ENCODE measurements around the gene EPHB1. TPM values are rescaled to one million over a fixed set of nuclear protein-coding genes. Genes with fewer than 3 reads are reported as not detected.

EPHB1 gene
- polyA plus RNA-seq, 6 donors from 2014 or later, result not detected

- H3K4me1 Mint-ChIP-seq, result peaks cover 0 to 10% (median 0%) of the 10 kb centered on the region in 3 donors
- peaks cover 6 to 19% (median 13%) of the 10 kb centered on the region in 7 donors for H3K9me3 Mint-ChIP-seq
- peak overlapping the region in 1 of 6 donors; percentile 13 for H3K27ac Mint-ChIP-seq
- no peak for DNase-seq
- H3K36me3 Mint-ChIP-seq, result no peaks in the 10 kb centered on the region
- no peak for ATAC-seq (ENCODE audit: low read depth in 2 of 2)
- H3K4me3 Mint-ChIP-seq, result no peak overlapping the region
- peaks cover 0 to 8% (median 4%) of the 10 kb centered on the region in 3 donors for H3K27me3 Mint-ChIP-seq
Measured at GRCh38 chr3:134928819-134929218, 133.8 kb downstream of the EPHB1 start.

- no peak for DNase-seq
- Mint-ChIP-seq H3K27ac (no peak overlapping the region), H3K36me3 (no peaks in the 10 kb centered on the region), H3K4me1 (peaks cover 0 to 10% (median 0%) of the 10 kb centered on the region in 3 donors), H3K4me3 (no peak overlapping the region), H3K9me3 (peaks cover 0 to 9% (median 4%) of the 10 kb centered on the region in 7 donors), H3K27me3 (peaks cover 0 to 8% (median 4%) of the 10 kb centered on the region in 3 donors)
- no peak for ATAC-seq (ENCODE audit: low read depth in 2 of 2)
Measured at GRCh38 chr3:134929976-134930375, 134.9 kb downstream of the EPHB1 start.

DNA sequence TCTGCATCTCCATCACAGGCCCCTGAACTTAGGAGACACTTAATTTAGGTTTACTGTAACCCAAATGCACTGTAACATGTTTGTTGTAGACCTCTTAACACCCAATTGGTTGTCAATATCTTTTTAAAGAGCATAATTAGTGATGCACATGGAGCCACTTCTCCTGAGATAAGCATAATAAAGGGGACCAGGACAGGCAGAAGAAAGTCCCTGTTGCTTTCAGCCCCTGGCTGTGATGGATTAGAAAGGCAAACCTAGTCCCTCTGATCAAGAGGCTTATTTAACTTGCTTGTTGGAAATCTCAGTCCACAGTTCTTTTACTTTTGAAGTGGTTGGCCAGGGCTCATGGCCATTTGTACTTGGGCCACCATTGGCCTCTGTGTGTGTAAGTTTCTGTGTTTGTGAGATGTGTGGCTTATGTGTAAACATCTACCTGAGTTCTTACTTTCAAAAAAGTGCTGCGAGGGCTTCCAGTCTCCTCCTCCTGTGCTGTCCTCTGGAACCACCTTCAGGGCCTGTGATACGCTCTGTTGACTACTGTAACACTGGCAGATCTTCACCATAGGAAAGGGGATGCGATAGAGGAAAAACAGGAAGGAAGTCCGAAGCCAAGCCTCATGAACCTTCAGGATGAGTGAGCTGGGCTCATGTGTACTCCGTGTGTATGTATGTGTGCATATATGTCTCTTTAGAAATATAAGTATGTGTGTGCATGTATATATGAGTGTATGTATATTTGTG, 136.2 kb downstream of the EPHB1 start:
- ATAC-seq (ENCODE audit: low read depth in 2 of 2) (no peak), DNase-seq (no peak)
- peaks cover 0 to 10% (median 0%) of the 10 kb centered on the region in 3 donors for H3K4me1 Mint-ChIP-seq
- no peak overlapping the region for H3K27ac Mint-ChIP-seq
- H3K9me3 Mint-ChIP-seq, result peaks cover 0 to 4% (median 0%) of the 10 kb centered on the region in 7 donors
- no peak overlapping the region for H3K4me3 Mint-ChIP-seq
- no peaks in the 10 kb centered on the region for H3K36me3 Mint-ChIP-seq
- peaks cover 0 to 8% (median 3%) of the 10 kb centered on the region in 3 donors for H3K27me3 Mint-ChIP-seq

DNA sequence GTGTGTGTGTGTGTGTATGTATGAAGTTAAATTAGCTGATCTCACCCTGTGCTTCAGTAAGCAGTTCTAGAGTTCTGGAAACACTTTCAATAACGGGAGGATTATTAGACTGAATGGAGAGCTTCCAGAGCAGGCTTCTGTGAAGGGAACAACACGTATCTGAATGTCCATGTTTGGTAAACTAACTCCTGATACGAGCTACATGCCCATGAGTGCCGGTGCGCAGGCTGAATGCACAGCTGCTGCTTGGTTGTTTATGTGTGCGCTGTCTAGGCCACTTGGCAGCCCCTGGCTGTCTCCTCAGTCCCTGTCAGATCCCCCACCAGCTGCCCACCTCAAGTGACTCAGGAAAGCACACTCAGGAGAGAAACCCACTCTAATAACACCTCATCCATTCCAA, 137.0 kb downstream of the EPHB1 start:
- peaks cover 0 to 2% (median 0%) of the 10 kb centered on the region in 7 donors for H3K9me3 Mint-ChIP-seq
- no peak overlapping the region for H3K4me3 Mint-ChIP-seq
- no peak overlapping the region for H3K27ac Mint-ChIP-seq
- peaks cover 0 to 8% (median 0%) of the 10 kb centered on the region in 3 donors for H3K27me3 Mint-ChIP-seq
- H3K4me1 Mint-ChIP-seq, result peaks cover 0 to 10% (median 0%) of the 10 kb centered on the region in 3 donors
- ATAC-seq (ENCODE audit: low read depth in 2 of 2) (no peak), DNase-seq (no peak)
- H3K36me3 Mint-ChIP-seq, result no peaks in the 10 kb centered on the region

DNA sequence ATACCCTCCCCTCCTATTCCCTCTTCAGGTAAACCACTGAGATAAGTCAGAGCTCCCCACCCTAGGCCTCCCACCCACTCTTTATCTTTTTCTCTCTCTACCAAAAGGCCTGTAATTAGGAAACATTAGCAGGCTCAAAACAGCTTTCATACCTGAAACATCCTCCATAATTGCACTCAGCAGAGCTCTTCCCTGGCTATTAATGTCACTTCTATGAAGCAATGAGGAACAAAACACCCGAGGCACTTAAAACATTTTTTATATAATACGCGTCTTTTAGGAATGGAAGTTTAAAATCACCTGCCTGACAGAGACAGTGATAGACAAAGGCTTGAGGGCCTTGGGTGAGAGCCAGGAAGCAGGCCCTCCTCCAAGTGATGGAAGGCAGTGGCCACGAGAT, 138.9 kb downstream of the EPHB1 start:
- H3K4me3 Mint-ChIP-seq, result no peak overlapping the region
- no peaks in the 10 kb centered on the region for H3K9me3 Mint-ChIP-seq
- no peaks in the 10 kb centered on the region for H3K36me3 Mint-ChIP-seq
- no peak for DNase-seq
- ATAC-seq (ENCODE audit: low read depth in 2 of 2), result no peak
- peaks cover 0 to 2% (median 0%) of the 10 kb centered on the region in 3 donors for H3K27me3 Mint-ChIP-seq
- H3K4me1 Mint-ChIP-seq, result peaks cover 0 to 10% (median 0%) of the 10 kb centered on the region in 3 donors
- H3K27ac Mint-ChIP-seq, result no peak overlapping the region

GRCh38 chr3:134934933-134935332, 139.9 kb downstream of the EPHB1 start:
- no peaks in the 10 kb centered on the region for H3K9me3 Mint-ChIP-seq

DNA sequence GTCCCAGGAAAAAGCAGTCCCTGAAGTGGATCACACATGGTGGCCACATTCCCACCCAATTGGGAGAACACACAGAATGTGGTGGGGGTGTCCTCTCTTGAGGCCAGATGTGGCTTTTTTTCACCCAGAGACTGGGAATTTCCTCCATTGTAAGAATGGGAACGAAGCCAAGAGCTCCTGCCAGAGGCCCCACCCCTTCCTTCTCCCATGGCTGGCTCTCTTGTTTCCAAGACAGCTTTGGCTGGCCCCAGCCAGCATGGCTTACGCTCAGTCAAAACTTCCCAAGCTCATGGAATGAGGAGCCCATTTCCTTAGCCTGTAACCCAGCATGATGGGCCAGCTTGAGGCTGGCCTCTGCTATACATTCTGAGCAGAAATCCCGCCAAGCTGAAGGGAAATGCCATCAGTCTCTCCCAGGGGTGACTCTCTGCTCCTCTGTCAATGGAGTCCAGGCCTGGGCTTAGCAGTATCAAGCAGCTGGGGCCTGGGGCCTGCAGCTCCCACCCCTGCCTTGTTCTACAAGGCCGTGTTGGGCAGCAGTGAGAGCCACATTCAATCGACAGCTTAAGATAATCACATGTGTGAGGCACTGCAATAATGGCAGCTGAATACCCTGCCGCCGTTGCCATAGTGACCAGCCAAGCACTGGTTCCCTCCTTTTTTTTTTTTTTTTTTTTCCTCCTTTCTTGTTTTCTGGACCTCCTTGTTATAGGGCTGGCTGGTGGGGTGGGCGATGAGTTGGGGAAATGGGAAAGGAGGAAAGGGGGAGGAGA, 142.4 kb downstream of the EPHB1 start:
- peaks cover 0 to 5% (median 0%) of the 10 kb centered on the region in 7 donors for H3K9me3 Mint-ChIP-seq
- no peak for DNase-seq
- H3K36me3 Mint-ChIP-seq, result no peaks in the 10 kb centered on the region
- no peak overlapping the region for H3K27ac Mint-ChIP-seq
- H3K4me1 Mint-ChIP-seq, result no peaks in the 10 kb centered on the region
- H3K4me3 Mint-ChIP-seq, result no peak overlapping the region
- H3K27me3 Mint-ChIP-seq, result peaks cover 0 to 6% (median 5%) of the 10 kb centered on the region in 3 donors
- ATAC-seq (ENCODE audit: low read depth in 2 of 2), result no peak

More at GRCh38 chr3:134934933-134935332, 139.9 kb downstream of the EPHB1 start:
- DNase-seq, result no peak
- no peak for ATAC-seq (ENCODE audit: low read depth in 2 of 2)
- H3K4me3 Mint-ChIP-seq, result no peak overlapping the region
- peaks cover 0 to 10% (median 0%) of the 10 kb centered on the region in 3 donors for H3K4me1 Mint-ChIP-seq
- no peaks in the 10 kb centered on the region for H3K27me3 Mint-ChIP-seq
- no peak overlapping the region for H3K27ac Mint-ChIP-seq
- H3K36me3 Mint-ChIP-seq, result no peaks in the 10 kb centered on the region

- DNase-seq, result no peak
- H3K27me3 Mint-ChIP-seq, result peaks cover 0 to 8% (median 5%) of the 10 kb centered on the region in 3 donors
- H3K4me3 Mint-ChIP-seq, result no peak overlapping the region
- no peak overlapping the region for H3K27ac Mint-ChIP-seq
- H3K36me3 Mint-ChIP-seq, result no peaks in the 10 kb centered on the region
- no peaks in the 10 kb centered on the region for H3K4me1 Mint-ChIP-seq
- H3K9me3 Mint-ChIP-seq, result peaks cover 0 to 5% (median 0%) of the 10 kb centered on the region in 7 donors
- ATAC-seq (ENCODE audit: low read depth in 2 of 2), result no peak
Measured at GRCh38 chr3:134938029-134938525, 143.0 kb downstream of the EPHB1 start.

GRCh38 chr3:134939978-134940377, 144.9 kb downstream of the EPHB1 start:
- DNase-seq (no peak), ATAC-seq (ENCODE audit: low read depth in 2 of 2) (no peak)
- Mint-ChIP-seq H3K4me3 (no peak overlapping the region), H3K36me3 (no peaks in the 10 kb centered on the region), H3K27ac (no peak overlapping the region), H3K9me3 (peaks cover 0 to 5% (median 0%) of the 10 kb centered on the region in 7 donors), H3K4me1 (no peaks in the 10 kb centered on the region), H3K27me3 (peaks cover 0 to 8% (median 5%) of the 10 kb centered on the region in 3 donors)

DNA sequence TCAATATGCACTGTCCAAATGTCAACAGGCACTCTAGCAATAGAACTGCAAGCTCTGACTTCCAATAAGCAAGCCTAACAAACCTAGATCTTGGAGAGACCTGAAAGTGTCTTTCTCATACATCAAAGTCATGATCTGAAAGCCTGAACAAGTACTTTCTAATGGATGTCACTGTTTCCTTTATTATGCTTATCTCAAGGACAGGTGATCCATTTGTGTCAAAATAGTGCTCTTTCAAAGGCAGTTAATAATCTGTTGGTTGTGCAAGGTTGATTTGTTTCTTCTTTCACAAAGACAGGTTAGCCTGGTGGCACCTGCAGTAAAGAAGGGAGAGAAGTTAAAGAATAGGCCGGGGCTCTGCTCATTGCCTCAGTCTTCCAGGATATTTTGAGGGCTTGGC, 146.8 kb downstream of the EPHB1 start:
- no peak overlapping the region for H3K4me3 Mint-ChIP-seq
- no peak overlapping the region for H3K27ac Mint-ChIP-seq
- H3K9me3 Mint-ChIP-seq, result peaks cover 0 to 13% (median 0%) of the 10 kb centered on the region in 7 donors
- DNase-seq (no peak), ATAC-seq (ENCODE audit: low read depth in 2 of 2) (no peak)
- H3K27me3 Mint-ChIP-seq, result peaks cover 0 to 8% (median 5%) of the 10 kb centered on the region in 3 donors
- H3K36me3 Mint-ChIP-seq, result no peaks in the 10 kb centered on the region
- H3K4me1 Mint-ChIP-seq, result no peaks in the 10 kb centered on the region

DNA sequence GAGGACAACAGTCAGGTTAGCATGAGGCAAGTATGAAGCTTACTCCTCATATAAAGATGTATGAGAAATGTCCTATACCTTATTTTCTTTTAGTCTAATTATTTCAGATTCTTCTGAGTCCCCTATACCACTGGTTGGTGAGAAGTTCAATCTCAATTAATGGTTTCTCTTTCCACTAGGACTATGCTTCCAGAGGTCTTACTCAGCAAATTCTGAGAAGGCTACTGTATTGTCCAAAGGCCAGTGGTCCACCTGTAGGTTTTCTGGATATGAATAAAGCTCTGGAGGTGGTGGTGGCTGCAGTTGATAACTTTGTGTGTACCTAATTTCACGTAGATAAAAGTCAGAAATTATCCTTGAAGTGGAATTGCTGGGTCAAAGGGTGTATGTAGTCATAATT, 149.4 kb downstream of the EPHB1 start:
- ATAC-seq (ENCODE audit: low read depth in 2 of 2) (no peak), DNase-seq (no peak)
- H3K4me1 Mint-ChIP-seq, result no peaks in the 10 kb centered on the region
- H3K4me3 Mint-ChIP-seq, result no peak overlapping the region
- peaks cover 0 to 8% (median 5%) of the 10 kb centered on the region in 3 donors for H3K27me3 Mint-ChIP-seq
- peaks cover 0 to 13% (median 2%) of the 10 kb centered on the region in 7 donors for H3K9me3 Mint-ChIP-seq
- H3K27ac Mint-ChIP-seq, result no peak overlapping the region
- no peaks in the 10 kb centered on the region for H3K36me3 Mint-ChIP-seq

DNA sequence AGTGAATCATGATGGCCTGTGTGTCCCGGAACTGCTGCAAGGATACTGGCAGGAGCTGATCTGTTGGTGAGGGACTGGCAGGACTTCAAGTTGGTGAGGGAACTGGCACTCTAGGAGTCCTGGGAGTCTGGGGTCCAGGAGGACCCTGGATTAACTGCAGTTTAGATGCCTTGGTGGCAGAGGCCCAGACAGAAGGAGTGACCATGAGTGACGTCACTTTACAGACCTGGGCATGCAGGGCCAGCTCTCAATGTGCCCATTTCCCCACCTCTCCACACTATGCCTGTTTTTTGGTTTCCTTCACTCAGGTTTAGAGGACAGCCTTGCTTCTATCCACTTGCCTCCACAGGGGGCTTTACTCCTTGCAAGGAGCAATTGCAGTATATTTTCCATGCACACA, 154.1 kb downstream of the EPHB1 start:
- H3K36me3 Mint-ChIP-seq, result peaks cover 0 to 4% of the 10 kb centered on the region in 2 donors
- H3K27ac Mint-ChIP-seq, result no peak overlapping the region
- peaks cover 5 to 29% (median 13%) of the 10 kb centered on the region in 7 donors for H3K9me3 Mint-ChIP-seq
- no peaks in the 10 kb centered on the region for H3K27me3 Mint-ChIP-seq
- H3K4me1 Mint-ChIP-seq, result no peaks in the 10 kb centered on the region
- ATAC-seq (ENCODE audit: low read depth in 2 of 2) (no peak), DNase-seq (no peak)
- peak overlapping the region in 1 of 8 donors; percentile 36 for H3K4me3 Mint-ChIP-seq

DNA sequence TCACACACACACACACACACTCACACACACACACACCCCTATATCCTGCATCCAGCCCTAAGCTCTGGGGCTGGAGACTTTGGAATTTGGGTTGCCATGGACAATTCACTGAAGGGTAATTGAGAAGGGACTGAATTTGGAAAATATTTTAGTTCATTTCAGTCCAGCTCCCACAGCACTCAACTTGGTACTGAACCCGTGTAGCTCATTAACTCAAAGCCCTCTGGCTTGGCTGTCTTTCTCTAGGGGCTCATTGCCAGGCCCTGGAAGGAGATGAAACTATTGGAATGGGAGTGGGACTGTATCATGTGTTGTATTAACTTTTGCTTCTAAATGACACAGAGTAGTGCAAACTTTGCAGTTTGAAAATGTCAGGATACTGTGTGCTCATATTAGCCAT, 157.3 kb downstream of the EPHB1 start:
- no peaks in the 10 kb centered on the region for H3K27me3 Mint-ChIP-seq
- peaks cover 0 to 4% of the 10 kb centered on the region in 2 donors for H3K36me3 Mint-ChIP-seq
- DNase-seq, result no peak
- H3K4me3 Mint-ChIP-seq, result no peak overlapping the region
- peaks cover 0 to 29% (median 13%) of the 10 kb centered on the region in 7 donors for H3K9me3 Mint-ChIP-seq
- ATAC-seq (ENCODE audit: low read depth in 2 of 2), result no peak
- peak overlapping the region in 1 of 6 donors; percentile 53 for H3K27ac Mint-ChIP-seq
- no peaks in the 10 kb centered on the region for H3K4me1 Mint-ChIP-seq

All from naive B cell (primary cell).